Measurements from ENCODE around the gene KIAA1549.

DNA sequence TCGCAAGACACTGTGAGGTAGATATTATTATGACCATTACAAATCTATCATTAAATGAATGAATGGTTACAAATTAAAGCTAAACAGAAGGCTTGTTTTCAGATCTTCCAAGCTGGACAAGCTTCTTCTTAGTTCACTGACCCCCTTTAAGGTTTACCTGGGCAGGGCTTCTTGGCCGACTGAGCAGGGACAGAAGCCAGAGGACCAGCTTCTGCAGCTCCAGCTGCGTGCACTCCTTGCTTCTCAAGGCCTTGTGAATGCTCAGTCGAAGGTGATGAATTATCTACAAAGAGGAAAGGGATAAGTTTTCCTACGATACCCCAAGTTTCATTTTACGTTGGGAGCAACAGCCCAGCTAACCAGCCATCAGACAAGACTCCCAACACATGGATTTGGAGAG is 45.4 kb upstream of the KIAA1549 start:
- TF ChIP-seq SCRT2 (tag by site-specific recombination; IDR thresholded peaks at IDR 0.05) (no peak), ZNF211 (tag by site-specific recombination; IDR thresholded peaks at IDR 0.05; ENCODE audit: low read depth) (no peak), ZNF274 (IDR thresholded peaks at IDR 0.05; ENCODE audit: low read length) (no peak), ZNF274 (tag by site-specific recombination; IDR thresholded peaks at IDR 0.05; ENCODE audit: borderline replicate concordance) (no peak), ZNF202 (tag by site-specific recombination; IDR thresholded peaks at IDR 0.05; ENCODE audit: borderline replicate concordance) (no peak), MEIS1 (CRISPR knock-in tag; IDR thresholded peaks at IDR 0.05; ENCODE audit: borderline replicate concordance) (no peak)
- TF ChIP-seq, protein P1, sequence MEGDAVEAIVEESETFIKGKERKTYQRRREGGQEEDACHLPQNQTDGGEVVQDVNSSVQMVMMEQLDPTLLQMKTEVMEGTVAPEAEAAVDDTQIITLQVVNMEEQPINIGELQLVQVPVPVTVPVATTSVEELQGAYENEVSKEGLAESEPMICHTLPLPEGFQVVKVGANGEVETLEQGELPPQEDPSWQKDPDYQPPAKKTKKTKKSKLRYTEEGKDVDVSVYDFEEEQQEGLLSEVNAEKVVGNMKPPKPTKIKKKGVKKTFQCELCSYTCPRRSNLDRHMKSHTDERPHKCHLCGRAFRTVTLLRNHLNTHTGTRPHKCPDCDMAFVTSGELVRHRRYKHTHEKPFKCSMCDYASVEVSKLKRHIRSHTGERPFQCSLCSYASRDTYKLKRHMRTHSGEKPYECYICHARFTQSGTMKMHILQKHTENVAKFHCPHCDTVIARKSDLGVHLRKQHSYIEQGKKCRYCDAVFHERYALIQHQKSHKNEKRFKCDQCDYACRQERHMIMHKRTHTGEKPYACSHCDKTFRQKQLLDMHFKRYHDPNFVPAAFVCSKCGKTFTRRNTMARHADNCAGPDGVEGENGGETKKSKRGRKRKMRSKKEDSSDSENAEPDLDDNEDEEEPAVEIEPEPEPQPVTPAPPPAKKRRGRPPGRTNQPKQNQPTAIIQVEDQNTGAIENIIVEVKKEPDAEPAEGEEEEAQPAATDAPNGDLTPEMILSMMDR (tag by site-specific recombination; IDR thresholded peaks at IDR 0.05) = no peak
